T follicular helper cell (primary cell): ENCODE measurements around the gene XRCC5.
"Not testable (repeated sequence)": the region's sequence is repeated elsewhere in the genome, so short reads cannot be mapped to it uniquely, and the experiment has no call there.

Experiments used
- DNase-seq: peaks from one replicate; pipeline ENCODE4 v3.0.0-alpha.2; 2020; ENCODE audit warnings: low read depth

XRCC5 gene

DNA sequence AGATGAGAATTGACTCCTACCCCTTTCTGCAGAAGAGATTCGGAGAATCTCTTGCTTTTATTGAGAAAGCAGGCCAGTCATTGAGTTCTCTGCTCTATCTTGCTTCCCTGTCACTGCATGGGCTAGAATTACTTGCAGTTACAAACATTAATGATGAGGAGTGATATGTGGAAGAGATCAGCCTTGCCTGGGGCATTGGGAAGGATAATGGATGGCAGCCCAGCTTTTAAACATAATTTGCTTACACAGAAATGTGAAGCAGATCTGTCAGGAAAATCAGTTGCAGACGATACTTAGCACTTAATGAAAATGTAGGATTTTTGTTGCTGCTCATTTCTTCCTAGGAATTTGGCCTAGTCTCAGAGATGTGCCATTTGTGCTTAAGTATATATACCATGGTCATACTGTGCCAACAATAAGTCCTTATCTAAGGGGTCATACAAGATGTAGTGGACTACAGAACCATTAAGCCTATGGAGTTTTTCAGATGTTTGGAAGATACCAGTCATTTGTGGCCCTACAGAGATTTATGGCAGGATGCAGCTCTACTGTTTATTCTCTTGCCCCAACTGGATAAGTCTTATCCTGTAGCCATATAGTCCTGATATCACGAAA, 92.7 kb downstream of the XRCC5 start:
- DNase-seq, result no peak

DNA sequence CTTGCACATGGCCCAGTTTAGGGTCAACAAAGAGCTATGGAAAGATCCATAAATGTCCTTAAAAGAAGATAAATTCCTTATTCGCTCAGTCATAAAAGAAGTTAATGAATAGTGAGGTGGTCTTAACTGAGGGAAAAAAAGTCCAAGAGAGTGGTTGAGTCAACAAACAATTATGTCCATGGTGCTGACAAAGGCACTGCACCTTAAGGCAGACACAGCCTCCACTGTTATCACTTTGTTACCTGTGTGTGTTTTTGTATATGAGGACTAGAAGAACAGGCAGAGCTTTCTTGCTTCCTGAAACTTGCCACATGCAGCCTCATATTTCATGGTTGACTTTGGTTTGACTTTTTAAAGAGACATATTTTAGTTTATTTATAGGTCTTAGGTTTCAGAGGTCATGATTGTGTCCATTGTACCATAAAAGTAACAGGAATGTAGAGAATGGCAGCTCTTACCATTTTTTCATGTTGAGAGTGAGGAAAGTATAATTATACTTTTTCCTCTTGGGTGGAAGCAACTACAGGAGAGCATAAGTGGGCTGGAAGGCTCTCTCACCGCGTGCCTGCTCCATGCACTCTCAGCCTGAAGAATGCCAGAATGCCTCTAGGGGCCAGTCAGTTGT, 93.6 kb downstream of the XRCC5 start:
- DNase-seq, result no peak

DNA sequence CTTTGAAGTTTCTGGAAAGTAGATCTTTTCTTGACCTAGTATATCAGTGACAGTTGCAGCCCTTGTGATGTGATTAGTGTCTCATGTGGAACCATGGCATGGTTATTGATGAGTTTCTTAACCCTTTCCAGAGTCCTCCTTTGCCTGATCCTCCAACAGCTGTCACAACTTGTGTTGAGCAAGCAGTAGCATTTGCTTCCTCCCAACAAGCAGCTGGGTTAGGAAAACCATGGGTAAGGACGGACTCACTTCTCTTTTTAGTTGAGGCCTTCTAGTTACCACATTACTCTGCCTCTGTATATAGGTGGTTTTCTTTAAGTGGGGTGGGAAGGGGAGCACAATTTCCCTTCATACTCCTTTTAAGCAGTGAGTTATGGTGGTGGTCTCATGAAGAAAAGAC, 96.3 kb downstream of the XRCC5 start:
- no peak for DNase-seq

DNA sequence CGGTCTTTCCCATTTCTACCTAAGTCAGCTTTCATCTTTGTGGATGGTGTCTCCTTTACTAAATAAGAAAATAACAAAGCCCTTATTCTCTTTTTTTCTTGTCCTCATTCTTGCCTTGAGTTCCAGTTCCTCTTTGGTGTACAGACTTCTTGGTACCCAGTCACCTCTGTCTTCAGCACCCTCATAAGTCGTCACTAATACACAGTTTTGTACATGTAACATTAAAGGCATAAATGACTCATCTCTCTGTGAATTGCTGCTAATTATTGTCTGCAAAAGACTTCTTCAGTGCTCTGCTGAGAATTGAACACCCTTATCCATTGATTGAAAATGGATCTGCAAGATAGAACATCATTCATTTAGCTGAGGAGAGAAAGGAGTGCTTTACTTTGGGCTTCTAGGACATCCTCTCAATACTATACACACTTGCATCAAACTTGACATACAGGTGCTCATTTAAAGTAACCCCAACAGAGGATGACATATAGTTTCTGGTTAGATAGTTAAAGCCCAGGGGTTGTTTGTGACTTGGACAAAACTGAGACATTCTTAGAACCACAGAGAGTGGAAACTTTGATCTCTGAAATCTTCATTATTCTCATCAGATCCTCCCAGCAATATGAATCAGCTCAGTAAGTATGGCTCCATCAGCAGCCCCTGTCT, 97.0 kb downstream of the XRCC5 start:
- DNase-seq, result no peak

- DNase-seq, result no peak
Observed at GRCh38 chr2:216206821-216207220, 97.7 kb downstream of the XRCC5 start.

DNA sequence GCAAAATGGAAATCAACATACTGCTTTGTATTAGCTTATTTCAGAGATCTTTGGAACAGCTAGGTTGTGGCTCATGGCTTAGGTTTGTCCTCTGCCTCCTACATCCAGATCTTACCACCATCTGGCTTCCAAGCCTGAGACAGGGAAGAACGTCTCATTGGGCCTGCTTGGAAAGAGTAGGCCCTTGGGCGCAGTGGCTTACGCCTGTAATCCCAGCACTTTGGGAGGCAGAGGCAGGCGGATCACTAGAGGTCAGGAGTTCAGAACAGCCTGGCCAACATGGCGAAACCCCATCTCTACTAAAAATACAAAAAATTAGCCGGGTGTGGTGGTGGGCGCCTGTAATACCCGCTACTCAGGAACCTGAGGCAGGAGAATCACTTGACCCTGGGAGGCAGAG, 99.5 kb downstream of the XRCC5 start:
- not testable (repeated sequence) for DNase-seq

GRCh38 chr2:216210701-216211540, 101.8 kb downstream of the XRCC5 start:
- DNase-seq, result no peak

DNA sequence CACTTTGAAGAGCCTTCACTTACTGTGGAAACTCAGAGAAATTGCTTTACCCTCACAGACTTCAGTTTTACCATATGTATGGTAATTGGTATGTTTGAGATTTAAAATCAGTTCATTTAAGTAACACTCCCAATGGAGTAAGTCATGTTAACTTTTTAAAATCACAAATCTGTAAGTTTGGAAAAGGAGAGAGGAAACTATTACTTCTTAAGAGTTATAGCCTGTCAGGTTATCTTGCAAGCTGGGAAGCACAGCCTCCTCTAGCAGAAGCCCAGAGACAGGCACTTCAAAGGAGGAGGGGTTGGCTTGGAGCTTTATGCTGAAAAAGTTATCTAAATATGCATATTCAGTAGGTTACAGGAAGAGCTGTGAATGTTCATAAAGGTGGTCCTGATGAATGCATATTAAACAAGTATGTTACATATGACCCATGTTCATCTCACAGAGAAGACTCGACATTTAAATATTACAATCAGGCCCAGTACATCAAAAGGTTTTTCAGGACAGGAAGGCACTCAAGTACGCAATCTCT, 102.5 kb downstream of the XRCC5 start:
- DNase-seq, result no peak

GRCh38 chr2:216214768-216215167, 105.6 kb downstream of the XRCC5 start:
- DNase-seq, result no peak

DNA sequence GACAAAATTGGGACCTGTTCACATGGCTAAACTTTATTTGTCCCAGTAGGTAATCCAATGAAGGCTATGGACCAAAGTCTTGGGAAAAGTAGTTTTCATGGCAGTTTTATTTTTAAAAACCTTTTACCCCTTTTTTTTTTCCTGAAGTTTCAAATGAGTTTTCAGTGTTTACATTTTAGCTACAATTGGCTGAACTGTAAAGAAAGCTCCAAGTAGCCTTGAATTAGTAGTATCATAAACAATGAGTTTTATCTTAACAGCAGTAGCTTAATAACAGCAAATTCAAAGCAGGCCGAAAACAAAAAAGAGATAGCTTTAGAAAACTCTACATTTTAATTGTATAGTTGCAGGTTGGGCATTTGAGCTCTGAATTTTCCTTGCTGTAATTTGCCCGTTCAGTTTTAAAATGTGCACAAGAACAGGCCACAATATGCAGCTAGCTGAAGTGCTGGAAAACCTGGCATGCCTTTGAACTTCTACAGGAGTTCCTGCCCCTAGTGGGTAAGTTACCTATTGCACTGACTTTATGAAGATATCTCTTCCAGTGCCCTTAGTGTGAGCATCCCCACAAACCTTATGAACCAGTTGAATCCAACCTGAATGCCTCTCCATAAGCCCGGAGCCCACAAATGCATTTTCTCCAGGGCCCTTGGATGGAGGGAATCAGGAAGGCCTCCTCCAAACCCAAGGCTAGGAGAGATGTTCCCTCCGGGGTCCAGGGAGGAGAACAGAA, 106.7 kb downstream of the XRCC5 start:
- DNase-seq, result no peak

DNA sequence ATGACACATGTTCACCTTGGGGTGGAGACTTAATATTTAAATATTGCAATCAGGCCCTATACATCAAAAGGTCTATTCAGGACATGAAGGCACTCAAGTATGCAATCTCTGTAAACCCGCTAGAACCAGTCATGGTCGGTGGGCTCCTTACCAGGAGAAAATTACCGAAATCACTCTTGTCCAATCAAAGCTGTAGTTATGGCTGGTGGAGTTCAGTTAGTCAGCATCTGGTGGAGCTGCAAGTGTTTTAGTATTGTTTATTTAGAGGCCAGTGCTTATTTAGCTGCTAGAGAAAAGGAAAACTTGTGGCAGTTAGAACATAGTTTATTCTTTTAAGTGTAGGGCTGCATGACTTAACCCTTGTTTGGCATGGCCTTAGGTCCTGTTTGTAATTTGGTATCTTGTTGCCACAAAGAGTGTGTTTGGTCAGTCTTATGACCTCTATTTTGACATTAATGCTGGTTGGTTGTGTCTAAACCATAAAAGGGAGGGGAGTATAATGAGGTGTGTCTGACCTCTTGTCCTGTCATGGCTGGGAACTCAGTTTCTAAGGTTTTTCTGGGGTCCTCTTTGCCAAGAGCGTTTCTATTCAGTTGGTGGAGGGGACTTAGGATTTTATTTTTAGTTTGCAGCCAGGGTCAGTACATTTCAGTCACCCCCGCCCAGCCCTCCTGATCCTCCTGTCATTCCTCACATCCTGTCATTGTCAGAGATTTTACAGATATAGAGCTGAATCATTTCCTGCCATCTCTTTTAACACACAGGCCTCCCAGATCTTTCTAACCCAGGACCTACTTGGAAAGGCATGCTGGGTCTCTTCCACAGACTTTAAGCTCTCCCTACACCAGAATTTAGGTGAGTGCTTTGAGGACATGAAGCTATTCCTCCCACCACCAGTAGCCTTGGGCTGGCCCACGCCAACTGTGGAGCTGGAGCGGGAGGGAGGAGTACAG, 108.1 kb downstream of the XRCC5 start:
- no peak for DNase-seq

- no peak for DNase-seq
Observed at GRCh38 chr2:216217904-216218260, 108.7 kb downstream of the XRCC5 start.

GRCh38 chr2:216219861-216220260, 110.7 kb downstream of the XRCC5 start:
- DNase-seq, result no peak

DNA sequence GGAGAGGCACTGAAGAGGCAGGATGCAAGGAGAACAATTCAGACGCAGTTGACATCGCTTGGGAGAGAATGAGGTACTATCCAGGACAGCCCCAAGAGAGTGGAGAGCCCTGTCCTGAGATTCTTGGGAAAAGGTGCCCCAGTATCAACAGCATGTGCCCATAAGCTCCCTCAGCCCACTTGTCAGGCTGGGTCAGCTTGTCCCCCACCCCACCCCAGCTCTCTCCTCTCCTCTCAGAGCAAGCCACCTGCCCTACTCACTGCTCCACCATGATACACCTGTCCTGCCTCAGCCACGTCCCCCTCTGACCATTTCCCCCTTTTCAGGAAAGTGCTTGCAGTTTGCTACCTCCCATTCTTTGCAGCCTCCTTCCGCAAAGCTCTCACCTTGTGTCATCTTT, 111.8 kb downstream of the XRCC5 start:
- no peak for DNase-seq

- DNase-seq, result no peak
Observed at GRCh38 chr2:216221811-216222210, 112.7 kb downstream of the XRCC5 start.

GRCh38 chr2:216222650-216223352, 113.7 kb downstream of the XRCC5 start:
- no peak for DNase-seq

DNA sequence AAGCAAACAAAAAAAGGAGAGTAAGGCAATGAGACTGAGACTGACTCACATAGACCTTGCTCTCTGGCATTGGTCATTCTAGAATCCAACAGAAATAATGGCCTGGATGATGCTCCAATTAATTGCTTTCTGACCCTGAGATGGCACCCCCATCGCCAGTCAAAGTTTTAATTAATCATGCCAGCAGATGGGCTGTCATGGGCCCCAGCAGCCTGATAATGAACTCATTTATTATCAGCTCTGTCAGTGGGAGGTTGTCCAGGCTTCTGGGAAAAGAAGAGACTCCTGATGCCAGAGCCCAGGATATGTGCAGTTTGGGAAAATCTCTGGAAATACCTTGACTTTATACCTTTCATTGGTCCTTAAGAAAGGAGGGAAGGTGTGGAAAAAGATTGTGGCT, 115.2 kb downstream of the XRCC5 start:
- DNase-seq, result no peak

DNA sequence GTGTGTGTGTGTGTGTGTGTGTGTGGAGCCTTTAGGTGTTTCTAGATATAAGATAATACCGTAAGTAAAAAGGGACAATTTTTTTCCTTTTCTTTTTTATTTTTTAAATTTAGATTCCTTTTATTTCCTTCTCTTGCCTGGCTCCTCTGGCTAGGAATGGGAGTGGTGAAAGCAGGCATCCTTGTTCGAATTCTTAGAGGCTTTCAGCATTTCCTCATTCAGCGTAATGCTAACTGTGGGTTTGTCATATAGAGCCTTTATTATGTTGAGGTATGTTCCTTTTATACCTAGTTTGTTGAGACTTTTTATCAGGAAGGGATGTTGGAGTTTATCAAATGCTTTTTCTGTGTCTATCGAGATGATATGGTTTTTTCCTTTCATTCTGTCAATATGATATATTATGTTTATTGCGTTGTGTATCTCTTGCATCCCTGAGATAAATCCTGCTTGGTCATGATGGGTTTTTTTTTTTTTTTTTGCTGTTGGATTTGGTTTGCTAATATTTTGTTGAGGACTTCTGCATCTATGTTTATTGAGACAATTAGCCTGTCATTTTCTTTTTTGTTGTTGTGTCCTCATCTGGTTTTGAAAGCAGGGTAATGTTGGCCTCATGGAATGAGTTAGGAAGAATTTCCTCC, 120.2 kb downstream of the XRCC5 start:
- DNase-seq, result no peak

GRCh38 chr2:216231867-216232266, 122.7 kb downstream of the XRCC5 start:
- DNase-seq, result no peak
